SU-DHL-6 (cell line): ENCODE measurements around the gene USP47.

Source experiments
- H2AFZ ChIP-seq: fragments of 200-600 bp; sonication (generic); 2 replicates; pipeline ENCODE4 v1.6.1; 2014; ENCODE audit warnings: low read depth, mild to moderate bottlenecking, moderate library complexity, mixed read lengths, antibody characterized with exemption, low read length; ENCODE audit not compliant: severe bottlenecking
- H3F3A ChIP-seq: fragments of 200-600 bp; shearing (Covaris generic); 2 replicates; pipeline ENCODE4 v1.6.0; 2016; ENCODE audit warnings: antibody characterized with exemption, mild to moderate bottlenecking; ENCODE audit not compliant: insufficient read depth
- H3K27ac ChIP-seq: fragments of 200-600 bp; sonication (generic); 2 replicates; pipeline ENCODE4 v1.5.1; 2016; ENCODE audit warnings: low read depth, mild to moderate bottlenecking, low read length, moderate library complexity, mixed read lengths
- H3K27me3 ChIP-seq: fragments of 200-600 bp; sonication (generic), shearing (Covaris generic); 2 replicates; pipeline ENCODE4 v1.6.0; 2014; ENCODE audit warnings: mild to moderate bottlenecking, low read length
- H3K36me3 ChIP-seq: fragments of 200-600 bp; sonication (generic); 2 replicates; pipeline ENCODE4 v1.6.1; 2014; ENCODE audit warnings: mild to moderate bottlenecking, low read length, mixed read lengths
- H3K4me2 ChIP-seq: fragments of 300-600, 200-600 bp; shearing (Covaris generic), sonication (generic); 2 replicates; pipeline ENCODE4 v1.6.0; 2014; ENCODE audit warnings: low read length, low read depth, mild to moderate bottlenecking; ENCODE audit not compliant: poor library complexity, severe bottlenecking
- H3K4me3 ChIP-seq: fragments of 200-600 bp; sonication (generic); 2 replicates; pipeline ENCODE4 v1.5.1; 2014; ENCODE audit warnings: antibody characterized with exemption, low read length, mild to moderate bottlenecking, mixed read lengths; ENCODE audit not compliant: insufficient read depth, poor library complexity, severe bottlenecking
- H3K79me2 ChIP-seq: fragments of 200-600 bp; sonication (generic); 2 replicates; pipeline ENCODE4 v1.6.1; 2014; ENCODE audit warnings: mild to moderate bottlenecking, low read length, moderate library complexity; ENCODE audit not compliant: insufficient read depth
- H3K9ac ChIP-seq: fragments of 200-600 bp; sonication (generic); 2 replicates; pipeline ENCODE4 v1.7.0; 2014; ENCODE audit warnings: mild to moderate bottlenecking, low read length
- H3K9me2 ChIP-seq: fragments of 200-600 bp; sonication (generic); replicated peaks from 2 replicates; pipeline ENCODE4 v1.6.1; 2014; ENCODE audit warnings: low read length; ENCODE audit not compliant: insufficient read depth
- H3K9me3 ChIP-seq: fragments of 200-600 bp; sonication (generic); 2 replicates; pipeline ENCODE4 v1.6.1; 2014; ENCODE audit warnings: low read length, mixed read lengths; ENCODE audit not compliant: insufficient read depth
- H4K20me1 ChIP-seq: fragments of 200-600 bp; sonication (generic); 2 replicates; pipeline ENCODE4 v1.6.1; 2014; ENCODE audit warnings: low read depth, mild to moderate bottlenecking, antibody characterized with exemption, low read length, moderate library complexity, mixed read lengths
- CTCF ChIP-seq: fragments of 200-600 bp; sonication (generic); IDR thresholded peaks from one replicate; pipeline ENCODE4 v1.5.1; 2017; ENCODE audit warnings: antibody characterized with exemption, mild to moderate bottlenecking, low read length, moderate library complexity; ENCODE audit not compliant: insufficient read depth, poor library complexity, severe bottlenecking
- EZH2phosphoT487 ChIP-seq: fragments of 200-600 bp; sonication (generic), shearing (Covaris generic); conservative IDR thresholded peaks from 2 replicates; pipeline ENCODE4 v1.6.1; 2018; ENCODE audit warnings: mild to moderate bottlenecking, antibody characterized with exemption, low read length, moderate library complexity, mixed read lengths

Gene USP47

GRCh38 chr11:11967669-11968510 lies 126.1 kb downstream of the USP47 start:
- H2AFZ ChIP-seq, result no peak overlapping the region
- no peak overlapping the region for H3K4me3 ChIP-seq
- H3K27me3 ChIP-seq, result no peaks in the 10 kb centered on the region
- no peak overlapping the region for H3K4me2 ChIP-seq
- H3K9ac ChIP-seq, result no peak overlapping the region
- no peak overlapping the region for H3K27ac ChIP-seq
- no peaks in the 10 kb centered on the region for H3K9me3 ChIP-seq
- TF ChIP-seq EZH2phosphoT487 (no peak), CTCF (no peak)
- no peaks in the 10 kb centered on the region for H3K79me2 ChIP-seq
- no peaks in the 10 kb centered on the region for H4K20me1 ChIP-seq
- H3F3A ChIP-seq, result no peaks in the 10 kb centered on the region
- H3K9me2 ChIP-seq, result no peaks in the 10 kb centered on the region
- H3K36me3 ChIP-seq, result no peaks in the 10 kb centered on the region

DNA sequence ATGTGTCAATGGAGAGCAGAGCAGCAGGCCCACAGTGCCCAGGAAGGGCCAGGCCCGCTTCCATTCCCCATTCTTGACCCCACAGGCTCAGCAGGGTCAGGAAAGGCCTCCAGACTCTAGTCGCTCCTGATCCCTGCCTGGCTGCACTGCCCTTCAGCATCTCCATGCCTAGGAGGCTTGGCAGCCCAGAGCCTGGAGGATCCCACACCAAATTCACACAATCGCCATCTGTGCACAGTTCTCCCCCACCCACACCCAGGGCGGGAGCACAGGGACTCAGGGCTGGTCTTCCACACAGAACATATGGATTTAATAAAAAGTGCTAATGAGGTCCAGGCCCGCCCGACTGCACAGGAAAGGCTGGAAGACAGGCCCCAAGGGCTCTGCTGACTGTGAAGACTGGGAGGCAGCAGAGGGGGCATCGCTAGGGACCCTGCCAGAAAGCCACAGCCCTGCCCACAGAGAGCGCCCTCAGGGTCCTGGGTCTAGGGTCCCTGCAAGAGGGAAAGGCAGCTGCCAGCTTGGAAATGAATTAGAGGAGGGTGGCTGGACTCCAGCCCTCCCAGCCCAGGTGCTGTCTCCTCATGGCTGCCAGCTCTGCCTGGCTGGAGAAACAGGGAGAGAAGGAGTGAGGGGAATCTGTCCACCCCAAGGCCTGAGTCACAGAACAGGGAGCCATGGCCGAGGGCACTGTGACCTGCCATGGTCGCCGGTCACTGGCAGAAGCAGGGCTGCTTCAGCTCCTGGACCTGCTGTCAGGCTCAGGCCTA lies 126.9 kb downstream of the USP47 start:
- no peak overlapping the region for H3K4me3 ChIP-seq
- no peak overlapping the region for H2AFZ ChIP-seq
- no peak overlapping the region for H3K4me2 ChIP-seq
- TF ChIP-seq CTCF (no peak), EZH2phosphoT487 (no peak)
- no peaks in the 10 kb centered on the region for H3K27me3 ChIP-seq
- H3K36me3 ChIP-seq, result no peaks in the 10 kb centered on the region
- no peak overlapping the region for H3K27ac ChIP-seq
- no peak overlapping the region for H3K9ac ChIP-seq
- no peaks in the 10 kb centered on the region for H3K79me2 ChIP-seq
- H3F3A ChIP-seq, result no peaks in the 10 kb centered on the region
- no peaks in the 10 kb centered on the region for H4K20me1 ChIP-seq
- no peaks in the 10 kb centered on the region for H3K9me3 ChIP-seq
- H3K9me2 ChIP-seq, result no peaks in the 10 kb centered on the region

DNA sequence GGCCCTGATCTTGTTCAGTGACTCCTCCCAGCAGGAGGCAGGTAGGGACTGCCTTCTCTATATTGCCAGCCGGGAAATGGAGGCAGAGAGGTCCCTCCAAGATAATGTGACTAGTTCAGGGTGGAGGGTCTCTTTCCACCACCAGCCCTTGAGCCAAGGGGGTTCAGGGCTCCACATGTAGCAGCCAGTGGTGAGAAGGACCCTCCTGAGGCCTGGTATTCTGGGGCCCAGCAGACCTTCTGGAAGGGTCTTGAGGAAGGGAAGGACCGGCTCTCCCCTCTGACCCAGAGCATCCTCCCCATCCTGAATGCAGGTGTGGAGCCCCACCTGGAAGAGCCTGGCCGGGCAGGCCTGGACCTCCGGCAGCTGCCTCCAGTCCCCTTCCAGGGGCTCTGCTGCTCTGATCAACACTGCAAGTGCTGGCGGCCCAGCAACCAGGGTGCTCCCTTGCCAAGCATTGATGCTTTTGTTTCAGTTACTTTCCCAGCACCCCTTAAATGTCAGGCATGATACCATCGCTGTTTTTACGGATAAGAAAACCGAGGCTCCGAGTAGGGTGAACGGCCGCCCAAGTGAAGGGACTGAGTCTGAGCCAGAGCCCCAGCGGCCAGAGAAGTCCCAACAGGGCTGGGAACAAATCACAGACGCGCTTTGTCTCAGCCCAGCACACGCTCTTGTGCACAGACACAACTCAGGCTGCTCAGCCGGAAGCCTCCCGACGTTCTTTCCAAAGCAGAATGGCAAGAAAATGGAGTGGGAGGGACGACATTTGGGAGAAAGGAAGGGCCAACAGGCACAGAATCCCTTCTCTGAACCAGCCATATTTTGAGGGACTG lies 127.8 kb downstream of the USP47 start:
- no peak for TF ChIP-seq EZH2phosphoT487
- no peak for TF ChIP-seq CTCF
- Histone ChIP-seq H3K9ac (no peak overlapping the region), H3K27ac (no peak overlapping the region), H3K9me3 (no peaks in the 10 kb centered on the region), H2AFZ (no peak overlapping the region), H3K9me2 (no peaks in the 10 kb centered on the region), H3K4me2 (no peak overlapping the region), H4K20me1 (no peaks in the 10 kb centered on the region), H3F3A (no peaks in the 10 kb centered on the region), H3K4me3 (no peak overlapping the region), H3K36me3 (no peaks in the 10 kb centered on the region), H3K27me3 (no peaks in the 10 kb centered on the region), H3K79me2 (no peaks in the 10 kb centered on the region)
